Measurements from ENCODE around the gene FUZ. TPM values are rescaled to one million over a fixed set of nuclear protein-coding genes. Genes with fewer than 3 reads are reported as not detected.

FUZ gene
- total RNA-seq, 2 donors from 2014 or later: 8.9 to 24.1 TPM

GRCh38 chr19:49774969-49775368 lies 38.1 kb downstream of the FUZ start:
- Histone ChIP-seq H3K27ac (no peak overlapping the region), H3K9me3 (no peaks in the 10 kb centered on the region), H3K4me1 (no peaks in the 10 kb centered on the region), H3K36me3 (replicated peaks in 1 of 2; ENCODE audit: insufficient read depth in 1 of 2, low read depth in 2 of 2) (no peaks in the 10 kb centered on the region), H3K27me3 (no peaks in the 10 kb centered on the region), H3K4me3 (no peak overlapping the region)
- 88 to 95% methylated on average over 8 of the region's 8 CpGs for WGBS, 2 donors
- intact Hi-C loops (cut with DNase I): no loop called here
- ATAC-seq (no peak), DNase-seq (no peak)
- TF ChIP-seq CTCF (IDR thresholded peaks at IDR 0.05): no peak
- TF ChIP-seq POLR2A (IDR thresholded peaks at IDR 0.05): no peak

- ATAC-seq (no peak), DNase-seq (no peak)
- Histone ChIP-seq H3K4me1 (peaks cover under 1% of the 10 kb centered on the region), H3K9me3 (no peaks in the 10 kb centered on the region), H3K36me3 (replicated peaks in 1 of 2; ENCODE audit: insufficient read depth in 1 of 2, low read depth in 2 of 2) (no peaks in the 10 kb centered on the region), H3K27ac (no peak overlapping the region), H3K4me3 (no peak overlapping the region), H3K27me3 (no peaks in the 10 kb centered on the region)
- intact Hi-C loops (cut with DNase I): no loop called here
- TF ChIP-seq CTCF (IDR thresholded peaks at IDR 0.05): no peak
- TF ChIP-seq POLR2A (IDR thresholded peaks at IDR 0.05): no peak
- 79 to 84% methylated on average over 8 of the region's 8 CpGs for WGBS, 2 donors
Observed at GRCh38 chr19:49773663-49774350, 39.3 kb downstream of the FUZ start.

GRCh38 chr19:49772850-49773432 lies 40.2 kb downstream of the FUZ start:
- Histone ChIP-seq H3K4me1 (peaks cover 10% of the 10 kb centered on the region), H3K27me3 (no peaks in the 10 kb centered on the region), H3K9me3 (no peaks in the 10 kb centered on the region), H3K36me3 (replicated peaks in 1 of 2; ENCODE audit: insufficient read depth in 1 of 2, low read depth in 2 of 2) (no peaks in the 10 kb centered on the region), H3K27ac (no peak overlapping the region), H3K4me3 (no peak overlapping the region)
- WGBS, 2 donors: 89 to 93% methylated on average over 10 of the region's 10 CpGs
- no peak for DNase-seq
- intact Hi-C loops (cut with DNase I): no loop called here
- ATAC-seq: no peak
- TF ChIP-seq POLR2A (IDR thresholded peaks at IDR 0.05) (no peak), CTCF (IDR thresholded peaks at IDR 0.05) (no peak)

DNA sequence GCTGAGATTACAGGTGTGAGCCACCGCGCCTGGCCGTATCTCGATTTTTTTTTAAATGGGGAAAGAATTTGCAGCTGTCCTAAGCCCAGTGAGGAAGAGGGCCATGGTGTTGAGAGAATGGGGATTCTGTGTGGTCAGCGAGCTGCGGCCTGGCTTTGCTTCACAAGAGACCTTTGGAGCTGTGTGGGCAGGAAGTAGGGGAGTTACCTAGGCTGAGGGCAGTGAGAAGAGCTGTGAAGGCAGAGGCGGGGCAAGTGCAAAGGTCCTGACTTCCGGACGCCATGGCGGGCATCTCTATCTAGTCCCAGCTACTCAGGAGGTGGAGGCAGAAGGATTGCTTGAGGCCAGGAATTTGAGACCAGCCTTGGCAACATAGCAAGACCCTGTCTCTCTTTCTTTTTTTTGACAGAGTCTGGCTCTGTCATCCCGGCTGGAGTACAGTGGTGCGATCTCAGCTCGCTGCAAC lies 41.4 kb downstream of the FUZ start:
- Histone ChIP-seq H3K27me3 (no peaks in the 10 kb centered on the region), H3K4me1 (peaks cover 16% of the 10 kb centered on the region), H3K9me3 (no peaks in the 10 kb centered on the region), H3K36me3 (replicated peaks in 1 of 2; ENCODE audit: insufficient read depth in 1 of 2, low read depth in 2 of 2) (no peaks in the 10 kb centered on the region), H3K4me3 (no peak overlapping the region), H3K27ac (no peak overlapping the region)
- DNase-seq: no peak
- TF ChIP-seq CTCF (IDR thresholded peaks at IDR 0.05) (no peak), POLR2A (IDR thresholded peaks at IDR 0.05) (no peak)
- intact Hi-C loops (cut with DNase I): no loop called here
- no peak for ATAC-seq
- 86 to 93% methylated on average over 13 of the region's 13 CpGs for WGBS, 2 donors

DNA sequence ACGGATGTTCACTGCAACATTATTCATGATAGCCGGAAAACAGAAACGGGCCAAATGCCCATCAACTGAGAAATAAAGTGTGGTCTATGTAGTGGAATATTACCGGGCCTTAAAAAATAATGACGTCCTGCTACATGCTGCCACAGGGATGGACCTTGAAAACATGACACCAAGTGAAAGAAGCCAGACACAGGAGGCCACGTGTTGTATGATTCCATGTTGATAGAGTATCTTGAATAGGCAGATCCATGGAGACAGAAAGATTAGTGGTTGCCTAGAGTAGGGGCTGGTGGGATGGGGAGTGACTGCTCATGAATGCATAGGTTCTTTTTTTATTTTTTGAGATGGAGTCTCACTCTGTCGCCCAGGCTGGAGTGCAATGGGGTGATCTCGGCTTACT lies 42.6 kb downstream of the FUZ start:
- ATAC-seq (no peak), DNase-seq (no peak)
- no peak overlapping the region for H3K27ac ChIP-seq
- no peak for TF ChIP-seq POLR2A (IDR thresholded peaks at IDR 0.05)
- H3K4me1 ChIP-seq: peaks cover 22% of the 10 kb centered on the region
- 85 to 88% methylated on average over 8 of the region's 8 CpGs for WGBS, 2 donors
- no peak overlapping the region for H3K4me3 ChIP-seq
- no peaks in the 10 kb centered on the region for H3K9me3 ChIP-seq
- H3K36me3 ChIP-seq (replicated peaks in 1 of 2; ENCODE audit: insufficient read depth in 1 of 2, low read depth in 2 of 2): no peaks in the 10 kb centered on the region
- intact Hi-C loops (cut with DNase I): no loop called here
- H3K27me3 ChIP-seq: no peaks in the 10 kb centered on the region
